HUES6 (cell line): ENCODE results near the gene MADD.

Source experiments
- H3K27ac ChIP-seq: 2 replicates; pipeline ENCODE4 v1.7.0; 2013; ENCODE audit warnings: low read depth, mild to moderate bottlenecking, low read length, inconsistent platforms
- H3K27me3 ChIP-seq: 2 replicates; pipeline ENCODE4 v1.6.1; 2013; ENCODE audit warnings: low read length; ENCODE audit not compliant: control insufficient read depth, insufficient read depth
- H3K36me3 ChIP-seq: 2 replicates; pipeline ENCODE4 v1.6.1; 2013; ENCODE audit warnings: low read length; ENCODE audit not compliant: control insufficient read depth, insufficient read depth
- H3K4me1 ChIP-seq: 2 replicates; pipeline ENCODE4 v1.6.1; 2013; ENCODE audit warnings: low read length; ENCODE audit not compliant: control insufficient read depth, insufficient read depth
- H3K4me3 ChIP-seq: 2 replicates; pipeline ENCODE4 v1.5.1; 2013; ENCODE audit warnings: low read depth, low read length
- H3K9ac ChIP-seq: one replicate; pipeline ENCODE4 v1.6.1; 2013; ENCODE audit warnings: mild to moderate bottlenecking, low read length
- H3K9me3 ChIP-seq: 2 replicates; pipeline ENCODE4 v1.6.1; 2013; ENCODE audit warnings: low read depth, low read length; ENCODE audit not compliant: control insufficient read depth, insufficient read depth

Gene MADD

GRCh38 chr11:47264521-47264920 is 5.4 kb upstream of the MADD start:
- H3K9ac ChIP-seq = no peak overlapping the region
- peaks cover 22% of the 10 kb centered on the region for H3K4me1 ChIP-seq
- no peak overlapping the region for H3K27ac ChIP-seq
- no peaks in the 10 kb centered on the region for H3K27me3 ChIP-seq
- no peaks in the 10 kb centered on the region for H3K9me3 ChIP-seq
- no peak overlapping the region for H3K4me3 ChIP-seq
- H3K36me3 ChIP-seq = peaks cover 4% of the 10 kb centered on the region; the same call in 1 of the 2 replicates

GRCh38 chr11:47267876-47268275 is 2.1 kb upstream of the MADD start:
- Histone ChIP-seq H3K27ac (no peak overlapping the region), H3K4me1 (peaks cover 26% of the 10 kb centered on the region), H3K9me3 (no peaks in the 10 kb centered on the region), H3K36me3 (no peaks in the 10 kb centered on the region), H3K27me3 (no peaks in the 10 kb centered on the region), H3K4me3 (no peak overlapping the region), H3K9ac (no peak overlapping the region)

GRCh38 chr11:47268448-47269001 is 1.4 kb upstream of the MADD start:
- peak overlapping the region; percentile 27; the same call in 1 of the 2 replicates for H3K27ac ChIP-seq
- H3K9me3 ChIP-seq = no peaks in the 10 kb centered on the region
- H3K27me3 ChIP-seq = no peaks in the 10 kb centered on the region
- H3K9ac ChIP-seq = peak overlapping the region; percentile 72
- H3K4me3 ChIP-seq = peak overlapping the region; percentile 95
- H3K36me3 ChIP-seq = no peaks in the 10 kb centered on the region
- H3K4me1 ChIP-seq = peaks cover 26% of the 10 kb centered on the region

- peak overlapping the region; percentile 88 for H3K9ac ChIP-seq
- H3K4me1 ChIP-seq = peaks cover 26% of the 10 kb centered on the region
- peaks cover under 1% of the 10 kb centered on the region; the same call in 1 of the 2 replicates for H3K36me3 ChIP-seq
- peak overlapping the region; percentile 61; the same call in 1 of the 2 replicates for H3K27ac ChIP-seq
- H3K4me3 ChIP-seq = peak overlapping the region; percentile 95
- H3K9me3 ChIP-seq = no peaks in the 10 kb centered on the region
- no peaks in the 10 kb centered on the region for H3K27me3 ChIP-seq
Observed at GRCh38 chr11:47269002-47269828, 718 bp upstream of the MADD start.

- Histone ChIP-seq H3K4me3 (peak overlapping the region; percentile 95), H3K36me3 (peaks cover 13% of the 10 kb centered on the region), H3K27me3 (no peaks in the 10 kb centered on the region), H3K9me3 (no peaks in the 10 kb centered on the region), H3K27ac (no peak overlapping the region), H3K9ac (peak overlapping the region; percentile 88), H3K4me1 (peaks cover 23% of the 10 kb centered on the region)
Observed at GRCh38 chr11:47270331-47271271, 668 bp downstream of the MADD start.

GRCh38 chr11:47271328-47271727 is 1.4 kb downstream of the MADD start:
- H3K27me3 ChIP-seq = no peaks in the 10 kb centered on the region
- peaks cover 20% of the 10 kb centered on the region for H3K36me3 ChIP-seq
- H3K27ac ChIP-seq = no peak overlapping the region
- peak overlapping the region; percentile 95 for H3K4me3 ChIP-seq
- H3K4me1 ChIP-seq = peaks cover 23% of the 10 kb centered on the region
- H3K9ac ChIP-seq = no peak overlapping the region
- no peaks in the 10 kb centered on the region for H3K9me3 ChIP-seq

- Histone ChIP-seq H3K36me3 (peaks cover 28% of the 10 kb centered on the region), H3K4me3 (no peak overlapping the region), H3K27ac (no peak overlapping the region), H3K9me3 (no peaks in the 10 kb centered on the region), H3K9ac (no peak overlapping the region), H3K4me1 (peaks cover 23% of the 10 kb centered on the region), H3K27me3 (no peaks in the 10 kb centered on the region)
Observed at GRCh38 chr11:47271961-47272661, 2.2 kb downstream of the MADD start.

- no peak overlapping the region for H3K9ac ChIP-seq
- peaks cover 33% of the 10 kb centered on the region for H3K36me3 ChIP-seq
- H3K9me3 ChIP-seq = no peaks in the 10 kb centered on the region
- H3K27me3 ChIP-seq = no peaks in the 10 kb centered on the region
- H3K4me1 ChIP-seq = peaks cover 21% of the 10 kb centered on the region
- H3K4me3 ChIP-seq = no peak overlapping the region
- no peak overlapping the region for H3K27ac ChIP-seq
Observed at GRCh38 chr11:47272706-47273105, 2.8 kb downstream of the MADD start.

- H3K4me1 ChIP-seq = peaks cover 7% of the 10 kb centered on the region
- no peak overlapping the region for H3K4me3 ChIP-seq
- H3K36me3 ChIP-seq = peaks cover 50% of the 10 kb centered on the region
- no peaks in the 10 kb centered on the region for H3K27me3 ChIP-seq
- H3K27ac ChIP-seq = no peak overlapping the region
- no peaks in the 10 kb centered on the region for H3K9me3 ChIP-seq
- H3K9ac ChIP-seq = no peak overlapping the region
Observed at GRCh38 chr11:47274495-47275235, 4.7 kb downstream of the MADD start.

GRCh38 chr11:47276923-47277322 is 7.0 kb downstream of the MADD start:
- Histone ChIP-seq H3K27me3 (no peaks in the 10 kb centered on the region), H3K27ac (no peak overlapping the region), H3K4me1 (no peaks in the 10 kb centered on the region; the same call in 1 of the 2 replicates), H3K9ac (no peak overlapping the region), H3K4me3 (no peak overlapping the region), H3K36me3 (peaks cover 69% of the 10 kb centered on the region), H3K9me3 (no peaks in the 10 kb centered on the region)
